Measurements from ENCODE around the gene RFPL3.

DNA sequence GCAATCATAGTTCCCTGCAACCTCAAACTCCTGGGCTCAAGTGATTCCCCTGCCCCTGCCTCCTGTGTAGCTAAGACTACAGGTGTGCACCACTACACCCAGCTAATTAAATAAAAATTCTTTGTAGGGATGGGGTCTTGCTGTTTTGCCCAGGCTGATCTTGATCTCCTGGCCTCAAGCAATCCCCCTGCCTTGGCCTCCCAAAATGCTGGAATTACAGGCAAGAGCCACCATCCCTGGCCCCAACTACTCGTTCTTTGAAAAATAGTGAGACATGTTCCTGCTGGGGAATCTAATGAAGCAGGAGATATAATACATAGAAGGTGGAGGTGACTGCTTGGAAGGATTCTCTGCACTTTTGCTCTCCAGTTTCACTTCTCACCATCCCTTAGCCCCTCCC is 40.1 kb upstream of the RFPL3 start:
- TF ChIP-seq CTCF (IDR thresholded peaks at IDR 0.05): no peak
- TF ChIP-seq POLR2A (IDR thresholded peaks at IDR 0.05; ENCODE audit: low read length): no peak
- TF ChIP-seq JUN (IDR thresholded peaks at IDR 0.05): no peak
- no peak for TF ChIP-seq MAX (IDR thresholded peaks at IDR 0.05)
- no peak for TF ChIP-seq ESRRA (IDR thresholded peaks at IDR 0.05; ENCODE audit: borderline replicate concordance, low read length)
- TF ChIP-seq MYC (IDR thresholded peaks at IDR 0.05; ENCODE audit: borderline replicate concordance, low read length): no peak
- TF ChIP-seq HDAC2 (IDR thresholded peaks at IDR 0.05): no peak
- TF ChIP-seq REST (IDR thresholded peaks at IDR 0.05): no peak
- TF ChIP-seq SMC3 (IDR thresholded peaks at IDR 0.05): no peak
- TF ChIP-seq MAFK (IDR thresholded peaks at IDR 0.05; ENCODE audit: partially characterized antibody): no peak
- no peak for TF ChIP-seq HOXA7 (CRISPR knock-in tag; IDR thresholded peaks at IDR 0.05)
- TF ChIP-seq TP53 (CRISPR knock-in tag; IDR thresholded peaks at IDR 0.05): no peak
- no peak for TF ChIP-seq EHMT2 (IDR thresholded peaks at IDR 0.05; ENCODE audit: low read depth)
- no peak for TF ChIP-seq ATOH8 (CRISPR knock-in tag; IDR thresholded peaks at IDR 0.05; ENCODE audit: low read depth)
